K562 (cell line): Measurements from ENCODE around the gene NAV2. TPM values are rescaled to one million over a fixed set of nuclear protein-coding genes. Genes with fewer than 3 reads are reported as not detected.

Experiments used
- ATAC-seq: fragments of 200-7000 bp; cut with Tn5 transposase; 3 replicates; pipeline ENCODE4 v1.9.1; 2020; ENCODE audit warnings: moderate library complexity
- BruUV-seq: library from RNA; stranded (reverse); fragments of 400-500 nt; replicated peaks from 2 replicates; lab custom pipeline; 2021; lab: Mats Ljungman, UMichigan
- CTCF ChIA-PET: fragments of 300-600 bp; formaldehyde crosslinking; extraction: SDS; loops from one replicate; lab custom pipeline; 2021; ENCODE audit warnings: low intra/inter-chr PET ratio; lab: Yijun Ruan, JAX
- POLR2A ChIA-PET: fragments of 300-600, 350-650 bp; sonication (Branson Sonifier 250); formaldehyde crosslinking; extraction: SDS; loops from one replicate; lab custom pipeline; 2021; ENCODE audit warnings: antibody characterized with exemption, inconsistent platforms; lab: Yijun Ruan, JAX
- DNase-seq, 4 experiments: peaks; one replicate each; pipeline versions ENCODE4 v3.0.0 to v3.0.0-alpha.2; 2011 to 2018; ENCODE audit warnings: low spot score in 3 of 4, mixed read lengths in 3 of 4; ENCODE audit errors: extremely low read depth in 1 of 4
- FAIRE-seq: peaks from 2 replicates; lab custom pipeline; 2011; peaks lifted over from hg19 to GRCh38; lab: Jason Lieb, UNC
- H2AFZ ChIP-seq: 2 replicates; pipeline ENCODE4 v1.6.0; 2011; ENCODE audit warnings: low read depth, low read length, control low read depth, inconsistent platforms
- H3K27ac ChIP-seq: fragments of 200-600 bp; 3 replicates; pipeline ENCODE4 v1.8.0; 2011; ENCODE audit warnings: low read depth, mild to moderate bottlenecking, control low read depth, inconsistent platforms, low read length, moderate library complexity, mixed read lengths; ENCODE audit errors: extremely low read depth
- H3K27me3 ChIP-seq, 2 experiments: fragments of 300-600 bp in 1 of 2; 2 replicates in 1 of 2; 3 replicates in 1 of 2; pipeline versions ENCODE4 v1.6.0 to v1.8.0; 2011; ENCODE audit warnings: inconsistent platforms in 2 of 2, low read length in 2 of 2, mild to moderate bottlenecking in 1 of 2, mixed read lengths in 1 of 2, moderate library complexity in 1 of 2; ENCODE audit not compliant: control insufficient read depth in 2 of 2, insufficient read depth in 2 of 2
- H3K36me3 ChIP-seq: fragments of 300-600 bp; 3 replicates; pipeline ENCODE4 v1.8.0; 2011; ENCODE audit warnings: mild to moderate bottlenecking, low read length, inconsistent platforms; ENCODE audit not compliant: control insufficient read depth, insufficient read depth
- H3K4me1 ChIP-seq, 2 experiments: fragments of 200-600 bp in 1 of 2; replicated peaks in 1 of 2; 2 replicates in 1 of 2; 3 replicates in 1 of 2; pipeline versions ENCODE4 v1.5.1 to v1.8.0; 2011; ENCODE audit warnings: inconsistent platforms in 2 of 2, low read length in 2 of 2, mild to moderate bottlenecking in 1 of 2, mixed read lengths in 1 of 2, moderate library complexity in 1 of 2; ENCODE audit not compliant: control insufficient read depth in 2 of 2, insufficient read depth in 2 of 2
- H3K4me2 ChIP-seq: 2 replicates; pipeline ENCODE4 v1.6.1; 2011; ENCODE audit warnings: low read length, control low read depth, inconsistent platforms, mixed read lengths; ENCODE audit not compliant: insufficient read depth
- H3K4me3 ChIP-seq: fragments of 200-600 bp; sonication (generic), shearing (Covaris generic); 2 replicates; pipeline ENCODE4 v1.5.1; 2016; ENCODE audit warnings: control low read depth, inconsistent platforms
- H3K79me2 ChIP-seq: fragments of 200-600 bp; 3 replicates; pipeline ENCODE4 v1.8.0; 2011; ENCODE audit warnings: low read length, inconsistent platforms; ENCODE audit not compliant: control insufficient read depth, insufficient read depth
- H3K9ac ChIP-seq, 2 experiments: 2 replicates each; pipeline versions ENCODE4 v1.6.0 to v1.6.1; 2011; ENCODE audit warnings: low read depth in 2 of 2, low read length in 2 of 2, control low read depth in 1 of 2, inconsistent platforms in 1 of 2, mild to moderate bottlenecking in 1 of 2, mixed read lengths in 1 of 2; ENCODE audit not compliant: insufficient read depth in 1 of 2
- H3K9me1 ChIP-seq: one replicate; pipeline ENCODE4 v1.6.0; 2011; ENCODE audit warnings: inconsistent platforms, mild to moderate bottlenecking, low read length, moderate library complexity; ENCODE audit not compliant: control insufficient read depth, insufficient read depth
- H3K9me3 ChIP-seq: replicated peaks from 2 replicates; pipeline ENCODE4 v1.5.1; 2011; ENCODE audit warnings: low read depth, low read length, inconsistent platforms; ENCODE audit not compliant: control insufficient read depth, insufficient read depth
- H4K20me1 ChIP-seq: replicated peaks from 2 replicates; pipeline ENCODE4 v1.6.1; 2011; ENCODE audit warnings: low read length, inconsistent platforms, mixed read lengths; ENCODE audit not compliant: control insufficient read depth, insufficient read depth
- KDM2B ChIP-seq: fragments of 250-450 bp; sonication (Bioruptor Pico); IDR thresholded peaks from 2 replicates; pipeline ENCODE4 v1.8.0; 2021; ENCODE audit warnings: mild to moderate bottlenecking, moderate library complexity
- SP1 ChIP-seq: sonication (generic); formaldehyde crosslinking; IDR thresholded peaks from 2 replicates; pipeline ENCODE4 v1.8.1; 2022; ENCODE audit warnings: mild to moderate bottlenecking, missing genetic modification reagents
- WGBS: fragments of 100-300 bp; shearing (Covaris generic); methylation state at CpG from one replicate; pipeline ENCODE4 v1.1.6; 2016; ENCODE audit warnings: low coverage, mixed read lengths; ENCODE audit not compliant: insufficient coverage; ENCODE audit errors: missing lambda C conversion rate; 5-methylcytosine and 5-hydroxymethylcytosine counted together
- in situ Hi-C: fragments of 300-500 bp; cut with MboI; formaldehyde crosslinking; loops from 4 replicates; pipeline ENCODE4 v1.15.0; 2018; ENCODE audit warnings: inconsistent platforms, mixed read lengths
- intact Hi-C: fragments of 100-400 bp; cut with micrococcal nuclease; formaldehyde crosslinking; loops from 2 replicates; pipeline ENCODE4 v1.14.2; 2022
- polyA plus RNA-seq, 8 experiments: library from polyadenylated mRNA; depleted of rRNA in 4 of 8; stranded (reverse) in 5 of 8; unstranded in 3 of 8; fragments of >200 nt; fragmentation: Nextera tagmentation in 2 of 8; fragmentation: Illumina TruSeq in 1 of 8; extraction: Ambion mirVana in 2 of 8; extraction: Trizol in 1 of 8; gene quantifications; 2 replicates each; pipeline versions ENCODE4 v1.2.1 to v1.2.3, GENCODE V29; 2011 to 2014; ENCODE audit warnings: inconsistent platforms in 1 of 8, missing spikeins in 1 of 8
- total RNA-seq, 7 experiments: library from RNA; depleted of rRNA in 6 of 7; stranded (reverse); fragments of >200 nt in 6 of 7; fragmentation: Illumina TruSeq in 2 of 7; extraction: Trizol in 2 of 7; gene quantifications; 2 replicates each; pipeline versions ENCODE4 v1.2.1 to v1.2.3, GENCODE V29; 2011 to 2021; ENCODE audit warnings: low replicate concordance in 1 of 7
- TF ChIP-seq, protein P1 (sequence below): IDR thresholded peaks from 3 replicates; pipeline ENCODE4 v1.6.1; 2011; ENCODE audit warnings: borderline replicate concordance, mild to moderate bottlenecking, moderate library complexity; ENCODE audit not compliant: insufficient read length; ENCODE audit errors: extremely low read depth
- TF ChIP-seq, protein P2 (sequence below): fragments of 250-450 bp; sonication (Bioruptor Pico); IDR thresholded peaks from 2 replicates; pipeline ENCODE4 v1.9.0; 2021; ENCODE audit warnings: mild to moderate bottlenecking

Gene NAV2
- total and polyA plus RNA-seq, 9 of the 15 experiments (the other 6 are each of a cell fraction or from before 2014, with no cell fraction given): 0.03 to 0.35 (median 0.05) TPM

GRCh38 chr11:19922689-19923035, 210.0 kb downstream of the NAV2 start:
- BruUV-seq: no TSS peak
- DNase-seq: no peak
- Histone ChIP-seq H3K9ac (no peak overlapping the region), H4K20me1 (no peaks in the 10 kb centered on the region), H3K4me3 (no peak overlapping the region), H3K9me3 (no peaks in the 10 kb centered on the region), H3K4me1 (no peaks in the 10 kb centered on the region), H3K36me3 (no peaks in the 10 kb centered on the region), H2AFZ (no peak overlapping the region), H3K27ac (no peak overlapping the region), H3K9me1 (no peaks in the 10 kb centered on the region), H3K79me2 (no peaks in the 10 kb centered on the region), H3K27me3 (peaks cover 7 to 12% of the 10 kb centered on the region in 2 experiments; a peak in 4 of 5 replicates), H3K4me2 (no peak overlapping the region)
- ATAC-seq: no peak
- in situ Hi-C loops (no loop called here), intact Hi-C loops (no loop called here)
- WGBS: 0% methylated on average over 3 of the region's 3 CpGs
- no peak for TF ChIP-seq SP1 (CRISPR knock-in tag)
- CTCF ChIA-PET: no interaction called here
- FAIRE-seq: no peak
- POLR2A ChIA-PET: interaction anchor here (0.7 kb wide), 2 partner anchors 33 to 1383 kb away, joined by 3 read pairs; no protein-coding TSS in a partner anchor

DNA sequence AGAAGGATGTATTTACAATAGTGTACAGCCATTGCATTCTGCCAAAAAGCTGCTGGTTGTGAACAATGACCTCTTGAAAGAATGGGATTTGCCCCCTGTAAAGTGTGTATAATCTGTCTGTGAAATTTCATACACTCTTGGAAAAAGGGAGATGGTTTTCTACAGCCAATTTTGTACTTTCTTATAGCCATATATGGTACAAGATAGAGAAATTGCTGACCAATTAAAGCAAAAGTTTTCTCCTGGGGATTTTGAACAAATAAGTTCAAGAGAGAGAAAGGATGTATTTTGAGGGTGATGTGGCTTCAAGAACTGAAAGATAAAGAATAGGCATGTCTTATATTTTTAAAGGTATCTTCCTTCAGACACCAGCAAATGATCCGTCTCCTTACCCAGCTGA, 211.0 kb downstream of the NAV2 start:
- DNase-seq: no peak
- Histone ChIP-seq H3K9me3 (no peaks in the 10 kb centered on the region), H3K27me3 (peaks cover 9 to 13% of the 10 kb centered on the region in 2 experiments; a peak in 4 of 5 replicates), H3K4me1 (no peaks in the 10 kb centered on the region), H3K9ac (no peak overlapping the region), H4K20me1 (no peaks in the 10 kb centered on the region), H3K4me2 (no peak overlapping the region), H2AFZ (no peak overlapping the region), H3K9me1 (no peaks in the 10 kb centered on the region), H3K27ac (no peak overlapping the region), H3K79me2 (no peaks in the 10 kb centered on the region), H3K36me3 (no peaks in the 10 kb centered on the region), H3K4me3 (no peak overlapping the region)
- no TSS peak for BruUV-seq
- no peak for FAIRE-seq
- intact Hi-C loops (no loop called here), in situ Hi-C loops (no loop called here)
- ChIA-PET CTCF (no interaction called here), POLR2A (no interaction called here)
- no peak for ATAC-seq
- WGBS: 0% methylated on average over 1 of the region's 1 CpG
- TF ChIP-seq, protein P1, sequence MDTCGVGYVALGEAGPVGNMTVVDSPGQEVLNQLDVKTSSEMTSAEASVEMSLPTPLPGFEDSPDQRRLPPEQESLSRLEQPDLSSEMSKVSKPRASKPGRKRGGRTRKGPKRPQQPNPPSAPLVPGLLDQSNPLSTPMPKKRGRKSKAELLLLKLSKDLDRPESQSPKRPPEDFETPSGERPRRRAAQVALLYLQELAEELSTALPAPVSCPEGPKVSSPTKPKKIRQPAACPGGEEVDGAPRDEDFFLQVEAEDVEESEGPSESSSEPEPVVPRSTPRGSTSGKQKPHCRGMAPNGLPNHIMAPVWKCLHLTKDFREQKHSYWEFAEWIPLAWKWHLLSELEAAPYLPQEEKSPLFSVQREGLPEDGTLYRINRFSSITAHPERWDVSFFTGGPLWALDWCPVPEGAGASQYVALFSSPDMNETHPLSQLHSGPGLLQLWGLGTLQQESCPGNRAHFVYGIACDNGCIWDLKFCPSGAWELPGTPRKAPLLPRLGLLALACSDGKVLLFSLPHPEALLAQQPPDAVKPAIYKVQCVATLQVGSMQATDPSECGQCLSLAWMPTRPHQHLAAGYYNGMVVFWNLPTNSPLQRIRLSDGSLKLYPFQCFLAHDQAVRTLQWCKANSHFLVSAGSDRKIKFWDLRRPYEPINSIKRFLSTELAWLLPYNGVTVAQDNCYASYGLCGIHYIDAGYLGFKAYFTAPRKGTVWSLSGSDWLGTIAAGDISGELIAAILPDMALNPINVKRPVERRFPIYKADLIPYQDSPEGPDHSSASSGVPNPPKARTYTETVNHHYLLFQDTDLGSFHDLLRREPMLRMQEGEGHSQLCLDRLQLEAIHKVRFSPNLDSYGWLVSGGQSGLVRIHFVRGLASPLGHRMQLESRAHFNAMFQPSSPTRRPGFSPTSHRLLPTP: no peak
- TF ChIP-seq, protein P2, sequence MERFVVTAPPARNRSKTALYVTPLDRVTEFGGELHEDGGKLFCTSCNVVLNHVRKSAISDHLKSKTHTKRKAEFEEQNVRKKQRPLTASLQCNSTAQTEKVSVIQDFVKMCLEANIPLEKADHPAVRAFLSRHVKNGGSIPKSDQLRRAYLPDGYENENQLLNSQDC (CRISPR knock-in tag): no peak
- no peak for TF ChIP-seq KDM2B (CRISPR knock-in tag)
